ENCODE measurements around the gene LDB2.

LDB2 gene

DNA sequence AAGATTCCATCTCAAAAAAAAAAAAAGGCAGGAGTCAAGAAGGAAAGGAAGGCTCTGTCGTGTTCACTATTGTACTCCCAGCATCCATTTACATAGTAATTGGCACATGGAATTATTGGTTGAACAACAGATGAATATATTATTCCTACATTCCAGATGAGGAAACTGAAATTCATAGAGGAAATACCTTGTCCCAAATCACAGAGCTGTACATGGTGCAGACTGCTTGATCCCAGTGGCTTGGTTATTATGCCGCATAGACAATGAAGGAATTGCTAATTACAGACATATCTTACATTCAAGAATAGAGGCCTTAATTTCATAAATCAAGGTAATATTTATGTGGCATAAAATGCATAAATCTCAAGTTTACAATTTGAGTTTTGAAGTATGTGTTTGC is 63.6 kb downstream of the LDB2 start:
- H3K4me3 ChIP-seq (ENCODE audit: low read depth, low read length, poor library complexity, severe bottlenecking): no peak overlapping the region

DNA sequence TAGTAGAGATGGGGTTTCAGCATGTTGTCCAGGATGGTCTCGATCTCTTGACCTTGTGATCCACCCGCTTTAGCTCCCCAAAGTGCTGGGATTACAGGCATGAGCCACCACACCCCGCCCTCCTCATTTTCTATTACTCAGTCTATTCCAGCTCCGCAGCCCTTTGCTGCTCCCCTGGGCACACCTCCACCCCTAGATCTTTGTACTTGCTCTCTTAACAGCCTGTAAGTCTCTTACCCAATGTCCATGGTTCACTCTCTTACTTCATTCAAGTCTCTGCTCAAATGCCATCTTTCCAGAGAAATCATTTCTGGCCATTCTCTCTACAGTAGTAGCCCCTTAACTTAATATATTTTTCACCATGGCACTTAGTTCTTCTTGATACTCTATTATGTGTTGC is 64.7 kb downstream of the LDB2 start:
- no peak overlapping the region for H3K4me3 ChIP-seq (ENCODE audit: low read depth, low read length, poor library complexity, severe bottlenecking)
- H3K27ac ChIP-seq (ENCODE audit: low read depth, low read length, poor library complexity, severe bottlenecking): no peak overlapping the region
- H3K9me3 ChIP-seq (ENCODE audit: low read length): no peaks in the 10 kb centered on the region
- no peaks in the 10 kb centered on the region for H3K4me1 ChIP-seq (ENCODE audit: insufficient read depth, low read length, severe bottlenecking)
- TF ChIP-seq, protein P1, sequence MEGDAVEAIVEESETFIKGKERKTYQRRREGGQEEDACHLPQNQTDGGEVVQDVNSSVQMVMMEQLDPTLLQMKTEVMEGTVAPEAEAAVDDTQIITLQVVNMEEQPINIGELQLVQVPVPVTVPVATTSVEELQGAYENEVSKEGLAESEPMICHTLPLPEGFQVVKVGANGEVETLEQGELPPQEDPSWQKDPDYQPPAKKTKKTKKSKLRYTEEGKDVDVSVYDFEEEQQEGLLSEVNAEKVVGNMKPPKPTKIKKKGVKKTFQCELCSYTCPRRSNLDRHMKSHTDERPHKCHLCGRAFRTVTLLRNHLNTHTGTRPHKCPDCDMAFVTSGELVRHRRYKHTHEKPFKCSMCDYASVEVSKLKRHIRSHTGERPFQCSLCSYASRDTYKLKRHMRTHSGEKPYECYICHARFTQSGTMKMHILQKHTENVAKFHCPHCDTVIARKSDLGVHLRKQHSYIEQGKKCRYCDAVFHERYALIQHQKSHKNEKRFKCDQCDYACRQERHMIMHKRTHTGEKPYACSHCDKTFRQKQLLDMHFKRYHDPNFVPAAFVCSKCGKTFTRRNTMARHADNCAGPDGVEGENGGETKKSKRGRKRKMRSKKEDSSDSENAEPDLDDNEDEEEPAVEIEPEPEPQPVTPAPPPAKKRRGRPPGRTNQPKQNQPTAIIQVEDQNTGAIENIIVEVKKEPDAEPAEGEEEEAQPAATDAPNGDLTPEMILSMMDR (IDR thresholded peaks at IDR 0.05; ENCODE audit: low read length): no peak
- TF ChIP-seq EZH2 (IDR thresholded peaks at IDR 0.05; ENCODE audit: borderline replicate concordance, low read length): no peak
- no peaks in the 10 kb centered on the region for H3K36me3 ChIP-seq (ENCODE audit: insufficient read depth, low read length)
- H3K9ac ChIP-seq (ENCODE audit: low read length): no peak overlapping the region
- no peaks in the 10 kb centered on the region for H4K20me1 ChIP-seq (ENCODE audit: insufficient read depth, low read length)
- H3K9me2 ChIP-seq (ENCODE audit: low read depth, low read length): no peaks in the 10 kb centered on the region
- no peaks in the 10 kb centered on the region for H3K27me3 ChIP-seq (ENCODE audit: insufficient read depth, low read length)
- no peak overlapping the region for H2AFZ ChIP-seq (ENCODE audit: low read length)
- H3F3A ChIP-seq (ENCODE audit: insufficient read depth, low read length): no peaks in the 10 kb centered on the region
- no peak overlapping the region for H3K4me2 ChIP-seq (ENCODE audit: low read length)
- H3K79me2 ChIP-seq (ENCODE audit: insufficient read depth, low read length): no peaks in the 10 kb centered on the region

More for the DNA sequence above, 63.6 kb downstream of the LDB2 start:
- Histone ChIP-seq H3K27ac (ENCODE audit: low read depth, low read length, poor library complexity, severe bottlenecking) (no peak overlapping the region), H3K9me3 (ENCODE audit: low read length) (no peaks in the 10 kb centered on the region), H2AFZ (ENCODE audit: low read length) (no peak overlapping the region), H3K4me2 (ENCODE audit: low read length) (no peak overlapping the region), H3K79me2 (ENCODE audit: insufficient read depth, low read length) (no peaks in the 10 kb centered on the region), H3K36me3 (ENCODE audit: insufficient read depth, low read length) (no peaks in the 10 kb centered on the region), H3K4me1 (ENCODE audit: insufficient read depth, low read length, severe bottlenecking) (no peaks in the 10 kb centered on the region), H3F3A (ENCODE audit: insufficient read depth, low read length) (no peaks in the 10 kb centered on the region), H3K9ac (ENCODE audit: low read length) (no peak overlapping the region), H3K27me3 (ENCODE audit: insufficient read depth, low read length) (no peaks in the 10 kb centered on the region), H4K20me1 (ENCODE audit: insufficient read depth, low read length) (no peaks in the 10 kb centered on the region), H3K9me2 (ENCODE audit: low read depth, low read length) (no peaks in the 10 kb centered on the region)
- no peak for TF ChIP-seq EZH2 (IDR thresholded peaks at IDR 0.05; ENCODE audit: borderline replicate concordance, low read length)

DNA sequence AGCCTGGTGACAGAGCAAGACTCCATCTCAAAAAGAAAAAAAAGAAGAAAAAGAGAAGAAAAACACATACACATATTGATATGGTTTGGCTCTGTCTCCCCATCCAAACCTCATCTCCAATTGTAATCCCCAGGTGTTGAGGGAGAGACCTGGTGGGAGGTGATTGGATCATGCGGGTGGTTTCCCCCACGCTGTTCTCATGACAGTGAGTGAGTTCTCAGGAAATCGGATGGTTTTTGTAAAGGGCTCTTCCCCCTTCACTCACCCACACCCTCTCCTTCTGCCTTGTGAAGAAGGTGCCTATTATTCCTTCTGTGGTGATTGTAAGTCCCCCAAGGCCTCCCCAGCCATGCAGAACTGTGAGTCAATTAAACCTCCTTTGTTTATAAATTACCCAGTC is 68.4 kb downstream of the LDB2 start:
- no peaks in the 10 kb centered on the region for H3K4me1 ChIP-seq (ENCODE audit: insufficient read depth, low read length, severe bottlenecking)
- no peak overlapping the region for H3K27ac ChIP-seq (ENCODE audit: low read depth, low read length, poor library complexity, severe bottlenecking)
- no peak overlapping the region for H3K4me2 ChIP-seq (ENCODE audit: low read length)
- H3K79me2 ChIP-seq (ENCODE audit: insufficient read depth, low read length): no peaks in the 10 kb centered on the region
- no peaks in the 10 kb centered on the region for H3F3A ChIP-seq (ENCODE audit: insufficient read depth, low read length)
- H2AFZ ChIP-seq (ENCODE audit: low read length): no peak overlapping the region
- no peaks in the 10 kb centered on the region for H3K9me3 ChIP-seq (ENCODE audit: low read length)
- H3K9ac ChIP-seq (ENCODE audit: low read length): no peak overlapping the region
- no peaks in the 10 kb centered on the region for H3K9me2 ChIP-seq (ENCODE audit: low read depth, low read length)
- H3K27me3 ChIP-seq (ENCODE audit: insufficient read depth, low read length): no peaks in the 10 kb centered on the region
- no peaks in the 10 kb centered on the region for H4K20me1 ChIP-seq (ENCODE audit: insufficient read depth, low read length)
- H3K36me3 ChIP-seq (ENCODE audit: insufficient read depth, low read length): no peaks in the 10 kb centered on the region
- no peak overlapping the region for H3K4me3 ChIP-seq (ENCODE audit: low read depth, low read length, poor library complexity, severe bottlenecking)
- TF ChIP-seq, protein P1 (IDR thresholded peaks at IDR 0.05; ENCODE audit: low read length): no peak
- no peak for TF ChIP-seq EZH2 (IDR thresholded peaks at IDR 0.05; ENCODE audit: borderline replicate concordance, low read length)

Data from OCI-LY1 (cell line).